HG02759 (cell line): ENCODE results near the gene GNAT1.
"Not testable (repeated sequence)": the region's sequence is repeated elsewhere in the genome, so short reads cannot be mapped to it uniquely, and the experiment has no call there.

Experiments
- ATAC-seq: cut with Tn5 transposase; IDR thresholded peaks from one replicate; pipeline ENCODE4 v1.9.1; 2021; ENCODE audit warnings: mild to moderate bottlenecking, moderate library complexity; ENCODE audit not compliant: unreplicated experiment

The GNAT1 gene

DNA sequence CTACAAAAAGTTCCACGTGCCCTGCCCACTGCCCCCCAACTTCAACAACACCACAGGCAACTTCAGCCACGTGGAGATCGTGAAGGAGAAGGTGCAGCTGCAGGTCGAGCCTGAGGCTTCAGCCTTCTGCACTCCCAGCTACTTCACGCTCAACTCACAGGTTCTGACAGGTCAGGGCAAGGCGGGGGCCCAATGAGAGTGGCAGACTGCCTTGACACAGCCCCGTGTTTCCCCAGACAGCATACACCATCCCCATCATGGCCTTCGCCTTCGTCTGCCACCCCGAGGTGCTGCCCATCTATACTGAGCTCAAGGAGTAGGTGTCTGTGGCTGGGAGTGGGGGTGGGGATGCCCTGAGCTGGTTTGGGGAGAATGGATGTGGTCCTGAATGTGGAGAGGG is 26.3 kb downstream of the GNAT1 start:
- no peak for ATAC-seq

- no peak for ATAC-seq
Measured at GRCh38 chr3:50218448-50218847, 27.0 kb downstream of the GNAT1 start.

- ATAC-seq, result no peak
Measured at GRCh38 chr3:50219285-50219684, 27.9 kb downstream of the GNAT1 start.

DNA sequence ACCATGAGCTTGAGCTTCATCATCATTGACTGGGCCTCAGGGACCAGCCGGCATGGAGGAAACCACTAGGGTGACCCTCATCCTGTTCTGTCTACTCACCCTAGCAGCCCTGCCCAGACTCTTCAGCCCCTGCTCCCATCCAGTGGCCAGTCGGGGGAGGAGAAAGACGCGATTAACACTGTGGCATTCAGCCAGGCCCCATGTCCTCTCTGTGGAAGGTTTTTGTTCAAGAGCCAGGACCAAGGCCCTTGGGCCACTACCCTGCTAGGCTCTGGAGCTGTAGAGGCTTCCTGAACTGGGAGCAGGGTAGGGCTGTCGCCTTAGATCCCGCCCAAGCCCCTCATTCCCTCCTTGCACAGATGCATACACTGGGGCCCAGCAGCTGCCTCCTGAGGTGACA is 28.7 kb downstream of the GNAT1 start:
- no peak for ATAC-seq

DNA sequence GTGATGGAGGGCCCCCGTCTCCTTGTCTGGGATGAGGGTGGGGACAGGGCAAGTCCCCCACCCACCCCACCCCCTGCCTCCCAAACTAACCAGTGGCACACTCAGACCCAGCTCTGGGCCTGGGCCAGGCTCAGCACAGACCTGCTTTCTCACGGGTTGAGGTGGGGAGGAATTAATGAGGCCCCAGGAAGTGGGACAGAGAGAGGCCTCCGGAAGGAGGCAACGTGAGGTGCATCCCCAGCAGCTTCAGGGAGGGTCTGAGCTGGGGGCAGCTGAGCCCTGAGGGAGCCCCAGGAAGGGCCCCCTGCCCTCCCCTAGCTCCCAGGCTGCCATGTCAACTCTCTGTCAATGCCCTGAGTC is 29.6 kb downstream of the GNAT1 start:
- no peak for ATAC-seq

GRCh38 chr3:50221411-50222168 is 30.2 kb downstream of the GNAT1 start:
- no peak for ATAC-seq

DNA sequence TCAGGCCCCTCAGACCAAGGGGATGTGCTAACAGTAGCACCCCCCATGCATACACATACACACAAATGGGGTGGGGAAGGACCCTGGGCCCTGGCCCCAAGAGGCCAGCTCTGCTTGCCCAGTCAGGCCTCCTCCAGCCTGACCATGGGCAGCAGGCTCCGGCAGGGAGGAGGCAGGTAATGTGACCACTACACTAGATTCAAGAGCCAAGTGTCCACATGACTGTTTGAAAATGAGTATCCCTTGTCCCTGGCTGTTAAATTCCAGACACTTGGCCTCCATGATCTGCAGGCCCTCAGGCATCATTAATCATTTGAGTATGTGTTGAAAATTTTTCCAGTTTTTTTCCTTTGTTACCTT is 30.7 kb downstream of the GNAT1 start:
- ATAC-seq, result no peak

GRCh38 chr3:50224639-50225038 is 33.2 kb downstream of the GNAT1 start:
- ATAC-seq, result no peak

- ATAC-seq, result peak; percentile 12
Measured at GRCh38 chr3:50226888-50227389, 35.5 kb downstream of the GNAT1 start.

GRCh38 chr3:50227390-50228183 is 36.2 kb downstream of the GNAT1 start:
- peak; percentile 84 for ATAC-seq

DNA sequence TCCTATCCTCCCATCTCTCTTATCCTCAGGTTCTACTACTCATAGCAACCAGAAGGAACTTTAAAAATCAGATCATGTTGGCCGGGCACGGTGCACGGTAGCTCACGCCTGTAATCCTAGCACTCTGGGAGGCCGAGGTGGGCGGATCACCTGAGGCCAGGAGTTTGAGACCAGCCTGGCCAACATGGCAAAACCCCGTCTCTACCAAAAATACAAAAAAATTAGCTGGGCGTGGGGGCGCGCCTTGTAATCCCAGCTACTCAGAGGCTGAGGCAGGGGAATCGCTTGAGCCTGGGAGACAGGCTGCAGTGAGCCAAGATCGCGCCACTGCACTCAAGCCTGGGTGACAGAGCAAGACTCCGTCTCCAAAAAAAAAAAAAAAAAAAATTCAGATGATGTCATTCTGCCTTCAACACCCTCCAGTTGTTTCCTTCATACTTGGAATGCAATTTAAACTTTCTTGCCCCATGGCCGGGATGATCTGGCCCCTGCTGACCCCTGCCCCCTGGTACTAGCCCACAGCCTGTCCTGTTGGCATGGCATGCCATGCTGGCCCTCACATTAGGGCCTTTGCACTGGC is 36.9 kb downstream of the GNAT1 start:
- ATAC-seq, result not testable (repeated sequence)

GRCh38 chr3:50229490-50229889 is 38.1 kb downstream of the GNAT1 start:
- no peak for ATAC-seq

GRCh38 chr3:50230104-50230793 is 38.8 kb downstream of the GNAT1 start:
- ATAC-seq, result no peak

DNA sequence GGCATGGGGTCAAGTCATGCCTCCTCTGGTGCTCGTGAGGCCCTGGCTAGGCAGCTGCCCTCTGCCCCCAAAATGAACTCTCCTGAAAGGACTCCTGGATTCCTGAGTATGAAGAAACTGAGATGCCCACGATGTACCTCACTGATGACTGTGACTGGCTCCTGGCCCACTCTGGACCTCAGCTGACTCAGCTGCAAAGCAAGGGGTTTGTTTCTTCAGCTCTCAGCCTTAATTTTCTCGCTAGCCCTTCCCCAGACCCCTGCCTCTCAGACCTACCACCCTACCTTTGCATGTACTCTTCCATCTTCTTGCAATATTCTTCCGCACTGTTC is 39.4 kb downstream of the GNAT1 start:
- ATAC-seq, result no peak

GRCh38 chr3:50231581-50231980 is 40.2 kb downstream of the GNAT1 start:
- no peak for ATAC-seq

- ATAC-seq, result no peak
Measured at GRCh38 chr3:50232303-50232702, 40.9 kb downstream of the GNAT1 start.

- no peak for ATAC-seq
Measured at GRCh38 chr3:50233176-50233575, 41.8 kb downstream of the GNAT1 start.

DNA sequence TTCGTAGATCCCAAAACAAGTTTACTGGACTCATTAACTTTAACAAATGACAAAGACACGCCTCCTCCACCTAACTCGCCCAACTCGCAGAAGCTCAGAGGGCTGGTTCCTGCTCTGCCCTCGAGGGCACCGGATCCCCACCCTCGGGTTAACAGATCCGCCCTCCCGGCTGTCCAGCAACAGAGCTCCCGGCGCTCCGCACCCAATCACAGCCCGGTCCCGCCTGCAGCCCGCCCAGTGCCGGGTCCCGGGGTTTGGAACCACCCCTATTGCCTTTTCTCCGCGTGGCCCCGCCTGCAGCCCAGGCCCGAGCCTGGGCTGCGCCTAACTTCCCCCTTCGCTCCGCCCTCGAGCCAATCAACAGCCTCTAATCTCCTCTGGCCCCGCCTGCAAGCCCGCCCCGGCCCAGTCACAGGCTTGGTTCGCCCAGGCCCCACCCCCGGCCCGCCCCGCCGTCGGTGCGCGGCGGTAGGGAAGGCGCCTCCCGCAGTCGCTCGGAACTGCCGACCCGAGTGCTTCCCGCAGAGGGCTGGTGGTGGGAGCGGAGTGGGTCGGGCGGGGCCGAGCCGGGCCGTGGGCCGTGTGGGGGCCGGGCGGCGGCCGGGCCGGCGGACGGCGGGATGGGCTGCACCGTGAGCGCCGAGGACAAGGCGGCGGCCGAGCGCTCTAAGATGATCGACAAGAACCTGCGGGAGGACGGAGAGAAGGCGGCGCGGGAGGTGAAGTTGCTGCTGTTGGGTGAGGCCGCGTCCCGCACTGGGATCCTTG is 44.5 kb downstream of the GNAT1 start, which contains the start of gene GNAI2:
Gene GNAI2 (plus strand): TSS at position 489 of the 768 bp plus-strand sequence. CDS start 132 bp downstream, at position 621.
- peak; percentile 93 for ATAC-seq

DNA sequence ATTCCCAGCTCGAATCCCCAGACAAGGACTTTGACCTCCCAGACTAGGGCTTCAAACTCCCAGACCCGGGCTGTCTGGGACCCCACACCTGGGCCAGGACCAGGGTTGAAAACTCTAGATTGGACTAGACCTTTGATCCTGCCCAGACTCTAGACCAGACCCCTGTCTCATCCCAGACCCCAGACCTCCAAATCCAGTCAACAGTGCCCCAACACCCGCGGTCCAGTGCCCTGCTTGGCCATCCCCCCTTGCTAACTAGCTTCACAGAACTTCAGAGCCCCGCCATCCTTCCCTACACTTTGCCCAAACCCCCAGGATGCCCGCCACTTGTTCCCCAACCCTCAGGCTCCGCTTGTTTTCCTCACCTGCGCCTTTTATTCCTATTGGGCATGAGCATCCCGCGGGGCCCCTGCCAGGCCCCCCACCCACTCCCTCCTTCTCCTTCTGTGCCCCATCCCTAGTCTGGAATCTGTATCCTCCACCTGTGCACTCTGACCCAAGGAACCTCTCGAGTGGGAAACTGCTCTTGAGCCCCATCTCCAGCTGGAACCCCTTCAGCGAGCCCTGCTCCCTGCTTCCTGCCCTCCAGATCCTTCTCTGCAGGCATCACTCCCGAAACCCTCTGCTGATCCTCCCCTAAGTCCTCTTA is 45.2 kb downstream of the GNAT1 start:
- no peak for ATAC-seq

- ATAC-seq, result no peak
Measured at GRCh38 chr3:50237133-50237651, 45.8 kb downstream of the GNAT1 start.
